ENCODE measurements around the gene EDC3. TPM values are rescaled to one million over a fixed set of nuclear protein-coding genes. Genes with fewer than 3 reads are reported as not detected.
A peak's percentile ranks its signal among the peaks of the same experiment; 100 is the strongest.

EDC3 gene
- total and polyA plus RNA-seq, 2 of the 4 experiments (the other 2 are of a cell fraction): 16.8 to 38.0 TPM

- peak overlapping the region; percentile 22; the same call in 1 of the 2 replicates for H3K27ac ChIP-seq (ENCODE audit: insufficient read depth, low read length)
- H3K9ac ChIP-seq (ENCODE audit: low read depth, low read length): peak overlapping the region; percentile 73
- ATAC-seq (ENCODE audit: low read depth) (peak; percentile 2), DNase-seq (no peak)
- ChIA-PET POLR2A (ENCODE audit: unreplicated experiment) (no interaction called here), CTCF (no interaction called here)
- peaks cover 8% of the 10 kb centered on the region for H3K4me1 ChIP-seq (ENCODE audit: control insufficient read depth, insufficient read depth, low read length)
- H3K4me3 ChIP-seq (ENCODE audit: insufficient read depth, low read depth, low read length): peak overlapping the region; percentile 93
- peak overlapping the region; percentile 97 for H2AFZ ChIP-seq (replicated peaks; ENCODE audit: low read length, poor library complexity)
- H3K56ac ChIP-seq (ENCODE audit: extremely low read depth, insufficient read depth, low read length): no peak overlapping the region
- H3K4me2 ChIP-seq (ENCODE audit: low read depth, low read length): peak overlapping the region; percentile 91
- H4K5ac ChIP-seq (ENCODE audit: low read depth, low read length): peak overlapping the region; percentile 62
- peaks cover 3% of the 10 kb centered on the region; the same call in 1 of the 2 replicates for H3K27me3 ChIP-seq (ENCODE audit: control insufficient read depth, insufficient read depth, low read length)
- 0 out of 2 replicates have a peak overlapping the region, but pooled peaks have one; percentile 17 for H2AK5ac ChIP-seq (ENCODE audit: low read depth, low read length)
- H3K9me1 ChIP-seq (ENCODE audit: insufficient read depth, low read length): 0 out of 2 replicates have a peak, but pooled peaks cover 2% of the 10 kb centered on the region
- peak overlapping the region; percentile 73 to 91; a peak in 3 of 4 replicates for H4K8ac ChIP-seq (ENCODE audit: low read depth in 2 of 2, low read length in 2 of 2)
- dilution Hi-C loops (cut with HindIII; ENCODE audit: low sequenced_read_pairs, unreplicated experiment) (no loop called here), in situ Hi-C loops (cut with MboI; ENCODE audit: low sequenced_read_pairs) (no loop called here), intact Hi-C loops (cut with micrococcal nuclease) (no loop called here)
- H2BK20ac ChIP-seq (ENCODE audit: low read depth, low read length): no peak overlapping the region
- BruUV-seq (replicated peaks): no TSS peak
- H2AK9ac ChIP-seq (replicated peaks; ENCODE audit: low read depth, low read length, poor library complexity): peak overlapping the region; percentile 3
- H3K4ac ChIP-seq (ENCODE audit: low read depth, low read length): peak overlapping the region; percentile 49
- 0 out of 2 replicates have a peak overlapping the region, but pooled peaks have one; percentile 37 for H3K18ac ChIP-seq (ENCODE audit: low read depth, low read length)
- no peak overlapping the region for H2BK5ac ChIP-seq (ENCODE audit: low read depth, low read length, poor library complexity, severe bottlenecking)
- TF ChIP-seq MAZ (IDR thresholded peaks at IDR 0.05; ENCODE audit: borderline replicate concordance, low read depth, low read length) (0 out of 2 replicates have a peak, but pooled peaks have one; percentile 75), MAFK (IDR thresholded peaks at IDR 0.05; ENCODE audit: low read depth, low read length) (no peak), CEBPB (IDR thresholded peaks at IDR 0.05; ENCODE audit: low read depth, low read length) (no peak)
- H2BK15ac ChIP-seq (ENCODE audit: low read depth, low read length): no peak overlapping the region
- H3K9me3 ChIP-seq (ENCODE audit: control insufficient read depth, insufficient read depth, low read length): no peaks in the 10 kb centered on the region
- H3K79me1 ChIP-seq (ENCODE audit: low read depth in 1 of 2, low read length in 2 of 2): peaks cover 0 to 34% of the 10 kb centered on the region in 2 experiments; a peak in 2 of 4 replicates
- peak overlapping the region; percentile 17 for H4K91ac ChIP-seq (ENCODE audit: insufficient read depth, low read depth, low read length)
- peaks cover 2% of the 10 kb centered on the region for H3K36me3 ChIP-seq (ENCODE audit: control insufficient read depth, insufficient read depth, low read length)
- peaks cover 31% of the 10 kb centered on the region for H4K20me1 ChIP-seq (ENCODE audit: insufficient read depth, low read length)
- peak overlapping the region; percentile 2 for H3K14ac ChIP-seq (replicated peaks; ENCODE audit: low read depth, low read length)
- H3K23ac ChIP-seq (ENCODE audit: low read depth, low read length): no peak overlapping the region
- H2BK120ac ChIP-seq (ENCODE audit: low read depth, low read length): 0 out of 2 replicates have a peak overlapping the region, but pooled peaks have one; percentile 1
- 45% methylated on average over 4 of the region's 38 CpGs; no CpG with 5 or more reads in 1 of the 2 experiments for WGBS, 2 experiments (ENCODE audit: extremely low coverage in 2 of 2, insufficient read length in 1 of 2)
Observed at GRCh38 chr15:74613953-74614743, 81.7 kb downstream of the EDC3 start.

Measured in IMR-90 (cell line).